Upper lobe of left lung (tissue), 4 donors: ENCODE data around the gene TMEM117.

ENCODE experiments used
- POLR2AphosphoS5 ChIP-seq, 2 donors: sonication (generic); formaldehyde crosslinking; IDR thresholded peaks; one replicate each; pipeline ENCODE4 v1.5.1; 2017; ENCODE audit warnings: antibody characterized with exemption in 2 of 2
- TF ChIP-seq, protein P1 (sequence below), 6 experiments: fragments of 450-650 bp in 4 of 6; fragments of 200-600 bp in 2 of 6; sonication (generic) in 2 of 6; IDR thresholded peaks; one replicate each; pipeline ENCODE4 v1.5.1; 2016 to 2019; ENCODE audit warnings: antibody characterized with exemption in 6 of 6

DNA sequence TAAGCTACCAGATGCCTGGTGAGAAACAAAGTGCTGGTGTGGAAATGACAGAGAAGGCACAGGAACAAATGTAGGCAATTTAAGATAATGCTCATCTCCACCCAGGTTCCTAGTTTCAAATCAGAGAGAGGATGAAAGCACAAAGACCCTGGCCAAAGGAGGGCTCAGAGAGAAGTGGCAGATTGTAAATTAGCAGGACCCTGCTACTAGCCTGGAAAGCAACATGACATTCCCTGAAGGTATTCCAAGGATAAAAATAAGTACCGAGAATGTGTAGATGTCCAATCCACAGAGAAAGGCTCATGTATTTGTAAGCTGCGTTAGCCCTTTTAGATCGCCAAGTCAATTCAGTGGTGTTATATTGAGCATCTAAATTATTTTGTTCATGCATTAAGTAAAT lies 324.0 kb downstream of the TMEM117 start:
- no peak for TF ChIP-seq POLR2AphosphoS5 (IDR thresholded peaks at IDR 0.05)
- TF ChIP-seq, protein P1, sequence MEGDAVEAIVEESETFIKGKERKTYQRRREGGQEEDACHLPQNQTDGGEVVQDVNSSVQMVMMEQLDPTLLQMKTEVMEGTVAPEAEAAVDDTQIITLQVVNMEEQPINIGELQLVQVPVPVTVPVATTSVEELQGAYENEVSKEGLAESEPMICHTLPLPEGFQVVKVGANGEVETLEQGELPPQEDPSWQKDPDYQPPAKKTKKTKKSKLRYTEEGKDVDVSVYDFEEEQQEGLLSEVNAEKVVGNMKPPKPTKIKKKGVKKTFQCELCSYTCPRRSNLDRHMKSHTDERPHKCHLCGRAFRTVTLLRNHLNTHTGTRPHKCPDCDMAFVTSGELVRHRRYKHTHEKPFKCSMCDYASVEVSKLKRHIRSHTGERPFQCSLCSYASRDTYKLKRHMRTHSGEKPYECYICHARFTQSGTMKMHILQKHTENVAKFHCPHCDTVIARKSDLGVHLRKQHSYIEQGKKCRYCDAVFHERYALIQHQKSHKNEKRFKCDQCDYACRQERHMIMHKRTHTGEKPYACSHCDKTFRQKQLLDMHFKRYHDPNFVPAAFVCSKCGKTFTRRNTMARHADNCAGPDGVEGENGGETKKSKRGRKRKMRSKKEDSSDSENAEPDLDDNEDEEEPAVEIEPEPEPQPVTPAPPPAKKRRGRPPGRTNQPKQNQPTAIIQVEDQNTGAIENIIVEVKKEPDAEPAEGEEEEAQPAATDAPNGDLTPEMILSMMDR (IDR thresholded peaks at IDR 0.05): no peak
